Activated CD4-positive, alpha-beta T cell treated with anti-CD3 and anti-CD28 coated beads, Interleukin-2, amount 10 ng/mL, durations not matched to agents 7 days and 5 days (primary cell): ENCODE results near the gene JAG2. TPM values are rescaled to one million over a fixed set of nuclear protein-coding genes. Genes with fewer than 3 reads are reported as not detected.

Experiments used
- CTCF ChIA-PET: fragments of 350-600 bp; sonication (Branson Sonifier 250); formaldehyde crosslinking; loops from one replicate; lab custom pipeline; 2021; ENCODE audit warnings: antibody characterized with exemption; lab: Charles Lee
- POLR2A ChIA-PET: fragments of 350-600 bp; sonication (Branson Sonifier 250); formaldehyde crosslinking; loops from one replicate; lab custom pipeline; 2021; ENCODE audit warnings: antibody characterized with exemption; lab: Charles Lee
- DNase-seq: peaks from one replicate; pipeline ENCODE4 v3.0.0-alpha.2; 2020
- H3K27ac Mint-ChIP-seq: one replicate; pipeline ENCODE4 v1.8.0; 2021; ENCODE audit warnings: mild to moderate bottlenecking, moderate library complexity, mixed read lengths
- H3K27me3 Mint-ChIP-seq: one replicate; pipeline ENCODE4 v1.8.0; 2021; ENCODE audit warnings: mixed read lengths
- H3K36me3 Mint-ChIP-seq: one replicate; pipeline ENCODE4 v1.8.0; 2021; ENCODE audit warnings: low read depth, mixed read lengths
- H3K4me1 Mint-ChIP-seq: one replicate; pipeline ENCODE4 v1.8.0; 2021; ENCODE audit warnings: mixed read lengths
- H3K4me3 Mint-ChIP-seq: one replicate; pipeline ENCODE4 v1.8.0; 2021; ENCODE audit warnings: mild to moderate bottlenecking, moderate library complexity, mixed read lengths
- H3K9me3 Mint-ChIP-seq: one replicate; pipeline ENCODE4 v1.8.0; 2021; ENCODE audit warnings: mixed read lengths
- total RNA-seq, 2 experiments: library from RNA; stranded (reverse); gene quantifications; one replicate each; pipeline ENCODE4 v1.2.3, GENCODE V29; 2021

JAG2 gene
- total RNA-seq, 2 experiments from 2014 or later, result 1.5 TPM

DNA sequence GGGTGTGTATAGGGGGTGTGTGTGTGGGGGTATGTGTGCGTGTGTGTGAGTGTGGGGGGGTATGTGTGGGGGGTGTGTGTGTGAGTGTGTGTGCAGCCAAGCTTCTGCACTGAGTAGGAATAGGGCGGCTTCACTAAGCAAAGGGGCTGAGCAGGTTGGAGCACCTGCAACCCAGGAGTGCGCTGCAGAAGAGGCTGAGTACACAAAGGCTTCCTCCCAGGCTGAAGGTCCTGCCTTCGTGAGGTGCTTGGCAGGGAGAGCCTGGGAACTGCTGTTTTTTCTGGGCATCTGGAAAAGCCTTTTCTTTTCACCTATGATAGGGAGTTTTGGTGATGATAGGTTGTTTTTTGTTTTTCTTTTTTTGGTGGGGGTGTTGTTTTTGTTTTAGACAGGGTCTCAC lies 18.5 kb upstream of the JAG2 start:
- DNase-seq, result no peak
- Mint-ChIP-seq H3K36me3 (no peaks in the 10 kb centered on the region), H3K27me3 (peaks cover 12% of the 10 kb centered on the region), H3K9me3 (peaks cover 8% of the 10 kb centered on the region), H3K4me3 (no peak overlapping the region), H3K4me1 (peaks cover 14% of the 10 kb centered on the region), H3K27ac (no peak overlapping the region)
- ChIA-PET CTCF (interaction anchor here (1.0 kb wide), 1 partner anchor 11 kb away, joined by 3 read pairs; no protein-coding TSS in a partner anchor), POLR2A (no interaction called here)

DNA sequence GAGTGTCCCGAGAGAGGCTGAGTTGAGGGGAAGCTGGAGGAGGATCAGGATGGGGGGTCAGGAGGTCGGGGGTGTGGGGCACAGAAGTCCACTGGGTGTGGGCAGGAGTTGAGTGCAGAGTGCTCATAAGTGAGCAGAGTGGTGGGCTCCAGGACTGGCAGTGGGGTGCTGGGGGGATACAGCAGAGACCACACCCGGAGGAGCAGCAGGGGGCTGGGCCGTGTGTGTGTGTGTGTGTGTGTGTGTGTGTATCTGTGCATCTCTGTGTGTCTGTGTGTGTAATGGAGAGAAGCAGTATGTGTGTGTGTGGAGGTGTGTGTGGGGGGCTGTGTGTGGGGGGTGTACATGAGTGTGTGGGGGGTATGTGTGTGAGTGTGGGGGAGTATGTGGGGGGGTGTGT lies 17.4 kb upstream of the JAG2 start:
- Mint-ChIP-seq H3K9me3 (peaks cover 8% of the 10 kb centered on the region), H3K4me1 (peaks cover 16% of the 10 kb centered on the region), H3K4me3 (no peak overlapping the region), H3K27ac (no peak overlapping the region), H3K27me3 (peaks cover 12% of the 10 kb centered on the region), H3K36me3 (no peaks in the 10 kb centered on the region)
- no peak for DNase-seq
- CTCF ChIA-PET, result no interaction called here
- POLR2A ChIA-PET, result no interaction called here

DNA sequence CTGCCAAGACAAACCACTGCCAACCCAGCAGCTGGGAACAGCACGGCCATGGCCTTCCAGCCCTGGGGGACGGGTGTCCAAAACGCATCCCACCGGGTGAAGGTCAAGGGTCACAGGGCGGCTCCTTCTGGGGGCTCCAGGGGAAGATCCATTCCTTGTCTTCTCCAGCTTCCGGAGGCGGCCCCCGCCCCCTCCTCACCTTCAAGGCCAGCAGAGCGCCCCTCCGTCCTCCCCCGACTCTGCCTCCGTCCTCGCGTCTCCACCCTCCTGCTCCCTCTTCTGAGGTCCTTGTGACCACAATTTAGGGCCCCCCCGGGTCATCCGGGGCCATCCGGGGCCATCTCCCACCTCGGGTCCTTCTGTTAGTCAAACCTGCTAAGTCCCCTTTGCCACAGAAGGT lies 16.4 kb upstream of the JAG2 start:
- H3K4me3 Mint-ChIP-seq, result no peak overlapping the region
- H3K27ac Mint-ChIP-seq, result no peak overlapping the region
- POLR2A ChIA-PET, result no interaction called here
- no peak for DNase-seq
- peaks cover 8% of the 10 kb centered on the region for H3K9me3 Mint-ChIP-seq
- H3K4me1 Mint-ChIP-seq, result peaks cover 22% of the 10 kb centered on the region
- H3K27me3 Mint-ChIP-seq, result peaks cover 12% of the 10 kb centered on the region
- CTCF ChIA-PET, result interaction anchor here (1.0 kb wide), 1 partner anchor 15 kb away, joined by 4 read pairs; no protein-coding TSS in a partner anchor
- H3K36me3 Mint-ChIP-seq, result no peaks in the 10 kb centered on the region

DNA sequence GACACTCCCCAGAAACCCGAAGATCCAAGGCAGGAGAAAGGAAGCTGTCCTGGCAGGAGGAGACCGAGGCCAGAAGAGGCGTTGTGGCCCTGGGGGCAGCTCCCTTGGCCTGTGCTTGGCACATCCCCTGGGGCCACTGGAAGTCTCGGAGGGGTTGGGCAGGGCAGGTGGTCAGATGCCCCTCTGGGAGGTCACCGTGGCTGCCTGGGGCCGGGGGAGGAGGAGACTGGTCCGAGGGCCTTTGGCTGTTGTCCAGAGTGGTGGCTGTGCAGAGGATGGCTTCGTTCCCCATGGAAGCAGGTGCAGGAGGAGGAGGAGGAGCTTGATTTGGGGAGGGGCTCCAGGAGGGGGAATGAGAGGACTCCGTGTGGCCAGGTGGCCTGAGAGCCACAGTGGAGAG lies 15.9 kb upstream of the JAG2 start:
- no peak overlapping the region for H3K4me3 Mint-ChIP-seq
- H3K27ac Mint-ChIP-seq, result peak overlapping the region; percentile 31
- CTCF ChIA-PET, result interaction anchor here (1.0 kb wide), 1 partner anchor 14 kb away, joined by 4 read pairs; no protein-coding TSS in a partner anchor
- H3K36me3 Mint-ChIP-seq, result no peaks in the 10 kb centered on the region
- DNase-seq, result no peak
- H3K27me3 Mint-ChIP-seq, result peaks cover 8% of the 10 kb centered on the region
- POLR2A ChIA-PET, result no interaction called here
- H3K4me1 Mint-ChIP-seq, result peaks cover 24% of the 10 kb centered on the region
- H3K9me3 Mint-ChIP-seq, result peaks cover 8% of the 10 kb centered on the region

- ChIA-PET POLR2A (no interaction called here), CTCF (interaction anchor here (1.2 to 3.4 kb wide), 4 partner anchors 12 to 18 kb away, joined by 3 to 22 read pairs (median 4); partner anchors contain the start of gene JAG2)
- peaks cover 20% of the 10 kb centered on the region for H3K4me1 Mint-ChIP-seq
- H3K9me3 Mint-ChIP-seq, result no peaks in the 10 kb centered on the region
- H3K27me3 Mint-ChIP-seq, result peaks cover 6% of the 10 kb centered on the region
- H3K27ac Mint-ChIP-seq, result peak overlapping the region; percentile 36
- DNase-seq, result no peak
- no peaks in the 10 kb centered on the region for H3K36me3 Mint-ChIP-seq
- peak overlapping the region; percentile 58 for H3K4me3 Mint-ChIP-seq
Measured at GRCh38 chr14:105182296-105183020, 13.9 kb upstream of the JAG2 start.

- Mint-ChIP-seq H3K36me3 (no peaks in the 10 kb centered on the region), H3K27me3 (peaks cover 6% of the 10 kb centered on the region), H3K4me1 (peaks cover 20% of the 10 kb centered on the region), H3K4me3 (peak overlapping the region; percentile 58), H3K27ac (peak overlapping the region; percentile 13), H3K9me3 (no peaks in the 10 kb centered on the region)
- ChIA-PET CTCF (interaction anchor here (1.2 to 3.4 kb wide), 3 partner anchors 11 to 18 kb away, joined by 3 to 22 read pairs (median 3); partner anchors contain the start of gene JAG2), POLR2A (no interaction called here)
- DNase-seq, result no peak
Measured at GRCh38 chr14:105181549-105182295, 13.1 kb upstream of the JAG2 start.

- CTCF ChIA-PET, result interaction anchor here (1.0 to 3.4 kb wide), 3 partner anchors 9 to 189 kb away, joined by 3 to 22 read pairs (median 3); partner anchors contain the start of gene JAG2
- Mint-ChIP-seq H3K27ac (peak within 1 kb of the TSS; percentile 13), H3K9me3 (no peaks in the 10 kb centered on the region), H3K36me3 (no peaks in the 10 kb centered on the region), H3K4me3 (peak within 1 kb of the TSS; percentile 76), H3K27me3 (peaks cover 6% of the 10 kb centered on the region), H3K4me1 (peaks cover 25% of the 10 kb centered on the region)
- POLR2A ChIA-PET, result no interaction called here
- peak; percentile 80 for DNase-seq
Measured at GRCh38 chr14:105180592-105181548, 12.3 kb upstream of the JAG2 start, which contains the start of gene NUDT14. Gene NUDT14, minus strand, starts transcription at chr14:105181312. Its CDS starts 103 bp downstream, at chr14:105181209.

GRCh38 chr14:105179191-105179590 lies 10.6 kb upstream of the JAG2 start:
- H3K27me3 Mint-ChIP-seq, result peaks cover 5% of the 10 kb centered on the region
- CTCF ChIA-PET, result interaction anchor here (1.7 kb wide), 1 partner anchor 34 kb away, joined by 3 read pairs; no protein-coding TSS in a partner anchor

DNA sequence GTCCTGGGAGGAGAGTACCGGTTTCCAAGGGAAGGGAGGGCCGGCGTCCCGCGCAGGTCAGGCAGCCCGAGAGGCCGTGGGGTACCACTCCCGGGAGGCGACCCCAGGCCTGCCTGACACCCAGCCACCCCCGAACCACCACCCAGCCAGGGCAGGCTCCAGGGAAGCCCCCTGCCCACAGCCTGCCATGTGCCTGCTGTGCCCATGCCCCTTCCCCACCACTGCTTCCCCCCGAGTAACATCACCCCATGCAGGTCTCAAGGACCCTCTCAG lies 10.2 kb upstream of the JAG2 start:
- no peaks in the 10 kb centered on the region for H3K9me3 Mint-ChIP-seq
- H3K27me3 Mint-ChIP-seq, result peaks cover 4% of the 10 kb centered on the region
- ChIA-PET CTCF (interaction anchor here (1.7 kb wide), 1 partner anchor 35 kb away, joined by 3 read pairs; no protein-coding TSS in a partner anchor), POLR2A (no interaction called here)
- no peak overlapping the region for H3K27ac Mint-ChIP-seq
- H3K4me1 Mint-ChIP-seq, result peaks cover 39% of the 10 kb centered on the region
- no peak for DNase-seq
- H3K4me3 Mint-ChIP-seq, result no peak overlapping the region
- H3K36me3 Mint-ChIP-seq, result no peaks in the 10 kb centered on the region

More at GRCh38 chr14:105179191-105179590, 10.6 kb upstream of the JAG2 start:
- H3K27ac Mint-ChIP-seq, result no peak overlapping the region
- POLR2A ChIA-PET, result no interaction called here
- H3K36me3 Mint-ChIP-seq, result no peaks in the 10 kb centered on the region
- DNase-seq, result no peak
- no peaks in the 10 kb centered on the region for H3K9me3 Mint-ChIP-seq
- H3K4me3 Mint-ChIP-seq, result no peak overlapping the region
- H3K4me1 Mint-ChIP-seq, result peaks cover 37% of the 10 kb centered on the region

GRCh38 chr14:105178069-105178867 lies 9.7 kb upstream of the JAG2 start:
- DNase-seq, result no peak
- Mint-ChIP-seq H3K27me3 (no peaks in the 10 kb centered on the region), H3K4me1 (peaks cover 40% of the 10 kb centered on the region), H3K27ac (peak overlapping the region; percentile 41), H3K4me3 (no peak overlapping the region), H3K9me3 (no peaks in the 10 kb centered on the region), H3K36me3 (no peaks in the 10 kb centered on the region)
- ChIA-PET CTCF (interaction anchor here (1.7 kb wide), 1 partner anchor 35 kb away, joined by 3 read pairs; no protein-coding TSS in a partner anchor), POLR2A (no interaction called here)

- Mint-ChIP-seq H3K27ac (no peak overlapping the region), H3K4me3 (no peak overlapping the region), H3K4me1 (peaks cover 32% of the 10 kb centered on the region), H3K9me3 (no peaks in the 10 kb centered on the region), H3K36me3 (no peaks in the 10 kb centered on the region), H3K27me3 (no peaks in the 10 kb centered on the region)
- CTCF ChIA-PET, result interaction anchor here (0.6 kb wide), 1 partner anchor 144 kb away, joined by 4 read pairs; no protein-coding TSS in a partner anchor
- no peak for DNase-seq
- POLR2A ChIA-PET, result no interaction called here
Measured at GRCh38 chr14:105177082-105177481, 8.5 kb upstream of the JAG2 start.
